Activated naive CD8-positive, alpha-beta T cell treated with anti-CD3 and anti-CD28 coated beads for 36 hours (primary cell): ENCODE measurements around the gene ATP11B. TPM values are rescaled to one million over a fixed set of nuclear protein-coding genes. Genes with fewer than 3 reads are reported as not detected.
"Not testable (repeated sequence)": the region's sequence is repeated elsewhere in the genome, so short reads cannot be mapped to it uniquely, and the experiment has no call there.

Experiments
- DNase-seq: peaks from one replicate; pipeline ENCODE4 v3.0.0; 2021
- H3K27ac Mint-ChIP-seq: one replicate; pipeline ENCODE4 v1.8.0; 2022; ENCODE audit warnings: mild to moderate bottlenecking, moderate library complexity, mixed read lengths
- H3K27me3 Mint-ChIP-seq: one replicate; pipeline ENCODE4 v1.8.0; 2022; ENCODE audit warnings: mild to moderate bottlenecking, mixed read lengths
- H3K36me3 Mint-ChIP-seq: one replicate; pipeline ENCODE4 v1.8.0; 2021; ENCODE audit warnings: mild to moderate bottlenecking, mixed read lengths
- H3K4me1 Mint-ChIP-seq: one replicate; pipeline ENCODE4 v1.8.0; 2021; ENCODE audit warnings: mixed read lengths
- H3K4me3 Mint-ChIP-seq: one replicate; pipeline ENCODE4 v1.8.0; 2022; ENCODE audit warnings: mild to moderate bottlenecking, moderate library complexity, mixed read lengths
- H3K9me3 Mint-ChIP-seq: one replicate; pipeline ENCODE4 v1.8.0; 2022; ENCODE audit warnings: mixed read lengths
- total RNA-seq, 2 experiments: library from RNA; stranded (reverse); gene quantifications; one replicate each; pipeline ENCODE4 v1.2.3, GENCODE V29; 2021

The ATP11B gene
- total RNA-seq, 2 experiments from 2014 or later, result 83.3 to 85.0 TPM

- no peaks in the 10 kb centered on the region for H3K4me1 Mint-ChIP-seq
- H3K27me3 Mint-ChIP-seq, result no peaks in the 10 kb centered on the region
- no peak overlapping the region for H3K27ac Mint-ChIP-seq
- no peak for DNase-seq
- no peak overlapping the region for H3K4me3 Mint-ChIP-seq
- H3K9me3 Mint-ChIP-seq, result no peaks in the 10 kb centered on the region
- peaks cover 23% of the 10 kb centered on the region for H3K36me3 Mint-ChIP-seq
Measured at GRCh38 chr3:182848906-182849305, 55.6 kb downstream of the ATP11B start.

- Mint-ChIP-seq H3K9me3 (no peaks in the 10 kb centered on the region), H3K27ac (no peak overlapping the region), H3K4me1 (no peaks in the 10 kb centered on the region), H3K36me3 (peaks cover 19% of the 10 kb centered on the region), H3K4me3 (no peak overlapping the region), H3K27me3 (no peaks in the 10 kb centered on the region)
- no peak for DNase-seq
Measured at GRCh38 chr3:182855076-182855475, 61.8 kb downstream of the ATP11B start.

- peaks cover 24% of the 10 kb centered on the region for H3K36me3 Mint-ChIP-seq
- H3K4me1 Mint-ChIP-seq, result peaks cover 20% of the 10 kb centered on the region
- no peak overlapping the region for H3K4me3 Mint-ChIP-seq
Measured at GRCh38 chr3:182861348-182861747, 68.0 kb downstream of the ATP11B start.

GRCh38 chr3:182862159-182862860, 69.0 kb downstream of the ATP11B start:
- no peaks in the 10 kb centered on the region for H3K9me3 Mint-ChIP-seq
- H3K4me1 Mint-ChIP-seq, result peaks cover 20% of the 10 kb centered on the region
- H3K27ac Mint-ChIP-seq, result peak overlapping the region; percentile 83
- no peak for DNase-seq
- peaks cover 22% of the 10 kb centered on the region for H3K36me3 Mint-ChIP-seq
- peak overlapping the region; percentile 13 for H3K4me3 Mint-ChIP-seq
- H3K27me3 Mint-ChIP-seq, result no peaks in the 10 kb centered on the region

More at GRCh38 chr3:182861348-182861747, 68.0 kb downstream of the ATP11B start:
- DNase-seq, result no peak
- H3K27ac Mint-ChIP-seq, result peak overlapping the region; percentile 66
- no peaks in the 10 kb centered on the region for H3K27me3 Mint-ChIP-seq
- no peaks in the 10 kb centered on the region for H3K9me3 Mint-ChIP-seq

- DNase-seq, result no peak
- Mint-ChIP-seq H3K27ac (no peak overlapping the region), H3K27me3 (no peaks in the 10 kb centered on the region), H3K4me1 (no peaks in the 10 kb centered on the region), H3K9me3 (no peaks in the 10 kb centered on the region), H3K36me3 (peaks cover 9% of the 10 kb centered on the region), H3K4me3 (no peak overlapping the region)
Measured at GRCh38 chr3:182869059-182869458, 75.8 kb downstream of the ATP11B start.

GRCh38 chr3:182870917-182871316, 77.6 kb downstream of the ATP11B start:
- H3K4me3 Mint-ChIP-seq, H3K27me3 Mint-ChIP-seq, H3K4me1 Mint-ChIP-seq, H3K27ac Mint-ChIP-seq, DNase-seq, H3K9me3 Mint-ChIP-seq, H3K36me3 Mint-ChIP-seq: not testable (repeated sequence)

GRCh38 chr3:182879031-182879611, 85.8 kb downstream of the ATP11B start:
- no peaks in the 10 kb centered on the region for H3K9me3 Mint-ChIP-seq
- no peak for DNase-seq
- no peaks in the 10 kb centered on the region for H3K4me1 Mint-ChIP-seq
- H3K4me3 Mint-ChIP-seq, result no peak overlapping the region
- no peak overlapping the region for H3K27ac Mint-ChIP-seq
- no peaks in the 10 kb centered on the region for H3K27me3 Mint-ChIP-seq
- peaks cover 1% of the 10 kb centered on the region for H3K36me3 Mint-ChIP-seq

GRCh38 chr3:182886497-182886896, 93.2 kb downstream of the ATP11B start:
- Mint-ChIP-seq H3K27ac (no peak overlapping the region), H3K4me1 (no peaks in the 10 kb centered on the region), H3K9me3 (no peaks in the 10 kb centered on the region), H3K4me3 (no peak overlapping the region), H3K27me3 (no peaks in the 10 kb centered on the region), H3K36me3 (peaks cover 9% of the 10 kb centered on the region)
- DNase-seq, result no peak

- H3K36me3 Mint-ChIP-seq, result peaks cover 8% of the 10 kb centered on the region
- no peaks in the 10 kb centered on the region for H3K4me1 Mint-ChIP-seq
Measured at GRCh38 chr3:182889948-182890629, 96.8 kb downstream of the ATP11B start.

GRCh38 chr3:182891364-182891763, 98.1 kb downstream of the ATP11B start:
- Mint-ChIP-seq H3K36me3 (peaks cover 8% of the 10 kb centered on the region), H3K27ac (no peak overlapping the region), H3K4me3 (no peak overlapping the region), H3K27me3 (no peaks in the 10 kb centered on the region), H3K9me3 (no peaks in the 10 kb centered on the region), H3K4me1 (peaks cover 3% of the 10 kb centered on the region)
- DNase-seq, result no peak

More at GRCh38 chr3:182889948-182890629, 96.8 kb downstream of the ATP11B start:
- Mint-ChIP-seq H3K9me3 (no peaks in the 10 kb centered on the region), H3K27ac (no peak overlapping the region), H3K27me3 (no peaks in the 10 kb centered on the region), H3K4me3 (no peak overlapping the region)
- no peak for DNase-seq

- H3K4me1 Mint-ChIP-seq, result peaks cover 3% of the 10 kb centered on the region
- H3K36me3 Mint-ChIP-seq, result peaks cover 8% of the 10 kb centered on the region
- H3K9me3 Mint-ChIP-seq, result no peaks in the 10 kb centered on the region
- no peaks in the 10 kb centered on the region for H3K27me3 Mint-ChIP-seq
- peak overlapping the region; percentile 4 for H3K27ac Mint-ChIP-seq
- no peak for DNase-seq
- no peak overlapping the region for H3K4me3 Mint-ChIP-seq
Measured at GRCh38 chr3:182892226-182892625, 98.9 kb downstream of the ATP11B start.

GRCh38 chr3:182895513-182896112, 102.3 kb downstream of the ATP11B start:
- Mint-ChIP-seq H3K27ac (no peak overlapping the region), H3K4me3 (no peak overlapping the region), H3K27me3 (no peaks in the 10 kb centered on the region), H3K36me3 (peaks cover 6% of the 10 kb centered on the region), H3K9me3 (no peaks in the 10 kb centered on the region), H3K4me1 (peaks cover 3% of the 10 kb centered on the region)
- DNase-seq, result no peak

GRCh38 chr3:182896553-182896952, 103.2 kb downstream of the ATP11B start:
- Mint-ChIP-seq H3K9me3 (no peaks in the 10 kb centered on the region), H3K27me3 (no peaks in the 10 kb centered on the region), H3K36me3 (peaks cover 2% of the 10 kb centered on the region), H3K4me3 (no peak overlapping the region), H3K4me1 (peaks cover 3% of the 10 kb centered on the region), H3K27ac (no peak overlapping the region)
- no peak for DNase-seq

GRCh38 chr3:182902236-182902635, 108.9 kb downstream of the ATP11B start:
- Mint-ChIP-seq H3K27me3 (no peaks in the 10 kb centered on the region), H3K9me3 (no peaks in the 10 kb centered on the region), H3K36me3 (peaks cover 9% of the 10 kb centered on the region), H3K4me1 (no peaks in the 10 kb centered on the region), H3K27ac (no peak overlapping the region), H3K4me3 (no peak overlapping the region)
- DNase-seq, result no peak

- Mint-ChIP-seq H3K27ac (peak overlapping the region; percentile 45), H3K4me3 (no peak overlapping the region), H3K9me3 (no peaks in the 10 kb centered on the region), H3K36me3 (peaks cover 9% of the 10 kb centered on the region), H3K27me3 (no peaks in the 10 kb centered on the region), H3K4me1 (no peaks in the 10 kb centered on the region)
- DNase-seq, result no peak
Measured at GRCh38 chr3:182904164-182904563, 110.9 kb downstream of the ATP11B start.
